Measurements from ENCODE around the gene LRRC4C.

The LRRC4C gene

GRCh38 chr11:40838181-40838683 lies 621.2 kb downstream of the LRRC4C start:
- no peak for DNase-seq

- DNase-seq = no peak
These were observed 632.3 kb downstream of the LRRC4C start for GRCh38 chr11:40827116-40827515.

- DNase-seq = no peak
These were observed 632.9 kb downstream of the LRRC4C start for GRCh38 chr11:40826601-40827000.

- no peak for DNase-seq
These were observed 634.1 kb downstream of the LRRC4C start for GRCh38 chr11:40825201-40825834.

GRCh38 chr11:40819230-40819629 lies 640.2 kb downstream of the LRRC4C start:
- DNase-seq = no peak

GRCh38 chr11:40816976-40817375 lies 642.5 kb downstream of the LRRC4C start:
- no peak for DNase-seq

GRCh38 chr11:40797981-40798380 lies 661.5 kb downstream of the LRRC4C start:
- no peak for DNase-seq

- no peak for DNase-seq
These were observed 672.2 kb downstream of the LRRC4C start for GRCh38 chr11:40787224-40787623.

- DNase-seq = no peak
These were observed 696.4 kb downstream of the LRRC4C start for GRCh38 chr11:40763046-40763445.

- no peak for DNase-seq
These were observed 700.1 kb downstream of the LRRC4C start for GRCh38 chr11:40759341-40759740.

- no peak for DNase-seq
These were observed 705.2 kb downstream of the LRRC4C start for GRCh38 chr11:40754297-40754696.

GRCh38 chr11:40746282-40746681 lies 713.2 kb downstream of the LRRC4C start:
- DNase-seq = no peak

- no peak for DNase-seq
These were observed 727.3 kb downstream of the LRRC4C start for GRCh38 chr11:40732132-40732531.

GRCh38 chr11:40722179-40722795 lies 737.2 kb downstream of the LRRC4C start:
- DNase-seq = no peak

- DNase-seq = no peak
These were observed 742.9 kb downstream of the LRRC4C start for GRCh38 chr11:40716344-40717130.

- DNase-seq = no peak
These were observed 746.4 kb downstream of the LRRC4C start for GRCh38 chr11:40713083-40713482.

- no peak for DNase-seq
These were observed 758.4 kb downstream of the LRRC4C start for GRCh38 chr11:40701027-40701426.

- no peak for DNase-seq
These were observed 769.6 kb downstream of the LRRC4C start for GRCh38 chr11:40689823-40690222.

- DNase-seq = no peak
These were observed 771.1 kb downstream of the LRRC4C start for GRCh38 chr11:40688369-40688768.

GRCh38 chr11:40686765-40687164 lies 772.7 kb downstream of the LRRC4C start:
- no peak for DNase-seq

- no peak for DNase-seq
These were observed 776.4 kb downstream of the LRRC4C start for GRCh38 chr11:40683010-40683409.

GRCh38 chr11:40679276-40679675 lies 780.2 kb downstream of the LRRC4C start:
- DNase-seq = no peak

- no peak for DNase-seq
These were observed 812.2 kb downstream of the LRRC4C start for GRCh38 chr11:40647295-40647694.

- no peak for DNase-seq
These were observed 817.2 kb downstream of the LRRC4C start for GRCh38 chr11:40642284-40642683.

Measured in activated CD4-positive, alpha-beta T cell treated with anti-CD3 and anti-CD28 coated beads, Interleukin-2, amount 50 U/mL, for 4 hours (primary cell).